Measurements from ENCODE around the gene PLA2G2A.

Gene PLA2G2A

GRCh38 chr1:19981507-19982312 lies 2.3 kb upstream of the PLA2G2A start:
- Mint-ChIP-seq H3K27me3 (ENCODE audit: low read depth, poor library complexity) (peaks cover 13% of the 10 kb centered on the region), H3K27ac (no peak overlapping the region), H3K36me3 (ENCODE audit: low read depth) (no peaks in the 10 kb centered on the region), H3K4me1 (peaks cover 11% of the 10 kb centered on the region), H3K4me3 (no peak overlapping the region), H3K9me3 (peaks cover 4% of the 10 kb centered on the region)
- TF ChIP-seq CTCF (IDR thresholded peaks at IDR 0.05): no peak
- DNase-seq: no peak

- no peaks in the 10 kb centered on the region for H3K36me3 Mint-ChIP-seq (ENCODE audit: low read depth)
- peaks cover 4% of the 10 kb centered on the region for H3K9me3 Mint-ChIP-seq
- no peak overlapping the region for H3K27ac Mint-ChIP-seq
- TF ChIP-seq CTCF (IDR thresholded peaks at IDR 0.05): no peak
- no peak overlapping the region for H3K4me3 Mint-ChIP-seq
- H3K27me3 Mint-ChIP-seq (ENCODE audit: low read depth, poor library complexity): peaks cover 13% of the 10 kb centered on the region
- no peak for DNase-seq
- H3K4me1 Mint-ChIP-seq: peaks cover 11% of the 10 kb centered on the region
These were observed 1.7 kb upstream of the PLA2G2A start for GRCh38 chr1:19981170-19981506.

GRCh38 chr1:19980314-19980713 lies 896 bp upstream of the PLA2G2A start:
- H3K27ac Mint-ChIP-seq: peak overlapping the region; percentile 53
- DNase-seq: no peak
- peaks cover 4% of the 10 kb centered on the region for H3K9me3 Mint-ChIP-seq
- no peak for TF ChIP-seq CTCF (IDR thresholded peaks at IDR 0.05)
- no peak overlapping the region for H3K4me3 Mint-ChIP-seq
- peaks cover 11% of the 10 kb centered on the region for H3K4me1 Mint-ChIP-seq
- peaks cover 13% of the 10 kb centered on the region for H3K27me3 Mint-ChIP-seq (ENCODE audit: low read depth, poor library complexity)
- H3K36me3 Mint-ChIP-seq (ENCODE audit: low read depth): no peaks in the 10 kb centered on the region

- Mint-ChIP-seq H3K36me3 (ENCODE audit: low read depth) (no peaks in the 10 kb centered on the region), H3K9me3 (no peaks in the 10 kb centered on the region), H3K4me1 (peaks cover 11% of the 10 kb centered on the region), H3K27me3 (ENCODE audit: low read depth, poor library complexity) (peaks cover 13% of the 10 kb centered on the region), H3K4me3 (no peak overlapping the region), H3K27ac (no peak overlapping the region)
- no peak for DNase-seq
- TF ChIP-seq CTCF (IDR thresholded peaks at IDR 0.05): no peak
These were observed 1.3 kb downstream of the PLA2G2A start for GRCh38 chr1:19978143-19978542.

GRCh38 chr1:19976317-19977003 lies 3.0 kb downstream of the PLA2G2A start:
- Mint-ChIP-seq H3K27ac (no peak overlapping the region), H3K36me3 (ENCODE audit: low read depth) (no peaks in the 10 kb centered on the region), H3K27me3 (ENCODE audit: low read depth, poor library complexity) (peaks cover 13% of the 10 kb centered on the region), H3K4me1 (peaks cover under 1% of the 10 kb centered on the region), H3K4me3 (no peak overlapping the region), H3K9me3 (no peaks in the 10 kb centered on the region)
- no peak for DNase-seq
- TF ChIP-seq CTCF (IDR thresholded peaks at IDR 0.05): no peak

Data from nephron progenitor cell (in vitro differentiated cells).